Measurements from ENCODE around the gene CHD9.

CHD9 gene

GRCh38 chr16:53078765-53079485, 24.1 kb downstream of the CHD9 start:
- DNase-seq, result no peak

- no peak for DNase-seq
Measured at GRCh38 chr16:53080345-53081031, 25.7 kb downstream of the CHD9 start.

GRCh38 chr16:53081032-53081424, 26.2 kb downstream of the CHD9 start:
- no peak for DNase-seq

DNA sequence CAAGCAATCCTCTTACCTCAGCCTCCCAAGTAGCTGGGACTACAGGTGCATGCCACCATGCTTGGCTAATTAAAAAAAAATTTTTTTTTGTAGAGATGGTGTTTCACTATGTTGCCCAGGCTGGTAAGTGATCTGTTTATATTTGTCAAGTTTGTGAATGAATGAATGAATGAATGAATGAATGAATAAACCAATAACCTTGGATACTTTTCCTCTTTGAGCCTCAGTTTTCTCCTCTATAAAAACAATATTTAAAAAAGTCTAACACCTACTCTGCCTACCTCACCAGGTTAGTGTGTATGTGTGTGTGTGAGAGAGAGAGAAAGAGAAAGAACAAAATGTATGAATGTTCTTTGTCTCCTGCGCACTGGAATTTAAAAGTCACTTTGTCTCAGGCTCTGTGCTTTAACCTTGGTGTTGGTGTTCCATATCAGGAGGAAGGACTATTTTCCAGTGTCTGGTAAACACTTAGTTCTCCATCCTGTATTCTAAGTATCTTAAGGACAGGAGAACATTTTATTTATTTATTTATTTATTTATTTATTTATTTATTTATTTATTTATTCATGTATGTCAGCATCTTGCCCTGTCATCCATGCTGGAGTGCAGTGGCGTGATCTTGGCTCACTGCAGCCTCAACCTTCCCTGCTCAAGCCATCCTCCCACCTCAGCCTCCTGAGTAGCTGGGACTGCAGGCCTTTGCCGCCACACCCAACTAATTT, 27.1 kb downstream of the CHD9 start:
- no peak for DNase-seq

GRCh38 chr16:53082509-53082908, 27.7 kb downstream of the CHD9 start:
- DNase-seq, result no peak

GRCh38 chr16:53083119-53083518, 28.3 kb downstream of the CHD9 start:
- no peak for DNase-seq

DNA sequence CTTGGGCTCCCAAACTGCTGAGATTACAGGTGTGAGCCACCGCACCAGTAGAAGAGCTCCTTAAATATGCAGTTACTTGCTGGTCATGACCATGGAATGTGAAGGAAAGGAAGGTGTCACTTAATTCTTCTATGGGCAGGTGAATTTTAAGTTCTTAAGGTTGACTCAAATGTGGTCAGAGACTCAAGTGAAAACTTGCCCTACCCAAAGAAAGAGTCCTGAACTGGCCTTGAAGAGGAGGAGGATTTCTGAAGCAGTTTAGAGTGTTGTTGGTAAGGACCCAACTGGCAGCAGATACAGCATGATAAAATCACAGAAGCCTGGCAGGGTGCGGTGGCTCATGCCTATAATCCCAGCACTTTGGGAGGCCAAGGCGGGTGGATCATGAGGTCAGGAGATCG, 29.4 kb downstream of the CHD9 start:
- DNase-seq, result no peak

GRCh38 chr16:53084746-53085334, 30.0 kb downstream of the CHD9 start:
- no peak for DNase-seq

DNA sequence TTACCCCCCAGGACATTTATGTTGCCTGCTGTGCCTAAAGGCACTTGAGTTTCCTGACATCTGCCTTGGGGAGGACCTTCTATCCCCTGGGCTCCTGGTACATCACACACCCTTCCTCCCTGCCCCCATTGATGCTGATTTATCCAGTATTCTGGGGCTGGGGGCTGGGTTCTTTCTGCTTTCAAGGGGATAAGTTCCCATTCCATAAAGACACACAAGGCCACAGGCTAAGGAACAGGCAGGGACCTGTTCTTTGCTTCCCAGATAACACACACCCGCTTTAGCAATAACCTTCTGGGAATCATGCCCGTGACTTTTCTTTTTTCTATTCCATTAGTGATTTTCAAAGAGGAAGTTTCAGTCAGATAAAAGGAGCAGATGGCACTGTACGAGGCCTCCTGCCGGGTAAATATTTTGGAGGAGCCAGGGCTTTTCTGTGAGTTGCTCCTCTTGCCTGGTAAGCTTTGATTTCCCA, 30.6 kb downstream of the CHD9 start:
- DNase-seq, result no peak

DNA sequence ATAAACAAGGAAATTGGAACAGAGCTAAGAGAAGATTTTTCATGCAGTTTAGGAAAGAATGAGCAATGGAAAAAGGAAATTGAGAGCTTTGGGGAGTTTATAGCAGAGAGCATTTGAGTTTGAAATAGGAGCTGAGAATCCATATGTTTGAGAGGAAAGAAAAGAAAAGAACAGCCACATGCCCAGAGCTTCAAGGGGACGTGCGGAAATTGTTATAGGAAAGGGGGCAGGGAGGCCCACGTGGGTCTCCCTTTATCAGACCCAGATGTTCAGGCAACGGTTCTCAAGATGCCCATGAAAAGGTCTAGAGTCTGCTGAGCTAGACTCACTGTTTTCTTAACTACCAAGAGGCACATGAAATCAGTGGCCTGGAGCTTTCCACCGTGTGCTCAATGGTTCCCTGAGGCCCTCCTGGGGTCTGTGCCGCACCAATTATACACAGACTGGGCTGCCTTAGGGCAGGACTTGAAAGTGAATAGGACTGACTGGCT, 31.2 kb downstream of the CHD9 start:
- DNase-seq, result no peak

GRCh38 chr16:53087101-53087500, 32.3 kb downstream of the CHD9 start:
- DNase-seq, result no peak

DNA sequence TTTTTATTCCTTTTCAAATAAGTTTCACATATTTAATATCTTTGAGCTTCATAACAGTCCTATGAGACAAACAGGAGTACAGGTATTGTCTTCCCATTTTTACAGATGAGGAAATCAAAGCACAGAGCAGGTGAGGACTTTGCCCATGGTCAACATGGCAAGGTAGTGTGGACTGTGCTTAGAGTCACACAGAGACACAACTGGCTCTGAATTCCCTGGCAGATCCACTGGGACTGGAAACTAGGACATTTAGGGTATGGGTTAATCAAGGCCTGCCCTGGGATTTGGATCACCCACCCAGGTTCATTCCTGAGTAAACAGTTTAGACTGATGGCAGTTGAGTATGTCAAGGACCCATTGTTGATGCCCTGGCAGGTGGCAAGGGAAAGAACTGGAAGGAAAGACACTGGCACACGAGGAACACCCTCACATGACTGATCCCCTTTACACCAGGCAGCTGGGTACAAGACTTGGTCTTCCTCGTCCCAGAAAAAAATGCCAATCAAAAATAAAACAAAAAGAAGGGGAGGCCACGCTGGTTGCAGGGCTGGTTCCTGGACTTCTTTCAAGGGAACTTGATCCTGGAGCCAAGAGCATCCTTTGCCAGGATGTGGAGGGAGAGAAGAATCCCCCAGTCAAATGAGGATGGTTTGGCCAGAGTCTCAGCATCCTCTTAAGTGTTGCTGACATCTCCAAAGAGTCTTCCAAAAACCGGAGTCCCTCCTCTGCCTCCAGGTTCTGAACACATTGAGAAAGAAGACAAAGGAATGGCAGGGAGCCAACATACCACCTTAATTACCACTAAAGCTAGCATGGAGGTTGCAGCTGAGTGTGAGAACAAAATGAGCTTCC, 34.9 kb downstream of the CHD9 start:
- no peak for DNase-seq

DNA sequence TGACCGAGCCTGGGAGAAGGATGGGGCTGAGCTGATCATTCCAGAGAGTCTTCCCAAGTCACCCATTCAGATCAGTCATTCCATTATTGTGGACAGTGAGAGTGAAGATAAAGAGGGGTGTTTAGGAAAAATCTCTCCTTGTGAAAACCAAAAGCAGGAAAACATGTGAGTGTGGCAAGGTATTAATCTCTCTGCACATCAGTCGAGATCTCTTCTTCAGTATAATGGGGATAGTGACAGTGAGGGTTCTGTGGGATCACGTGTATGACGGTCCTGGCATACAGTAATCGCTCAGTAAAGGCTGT, 35.4 kb downstream of the CHD9 start:
- no peak for DNase-seq

GRCh38 chr16:53090591-53091411, 36.0 kb downstream of the CHD9 start:
- DNase-seq, result no peak

DNA sequence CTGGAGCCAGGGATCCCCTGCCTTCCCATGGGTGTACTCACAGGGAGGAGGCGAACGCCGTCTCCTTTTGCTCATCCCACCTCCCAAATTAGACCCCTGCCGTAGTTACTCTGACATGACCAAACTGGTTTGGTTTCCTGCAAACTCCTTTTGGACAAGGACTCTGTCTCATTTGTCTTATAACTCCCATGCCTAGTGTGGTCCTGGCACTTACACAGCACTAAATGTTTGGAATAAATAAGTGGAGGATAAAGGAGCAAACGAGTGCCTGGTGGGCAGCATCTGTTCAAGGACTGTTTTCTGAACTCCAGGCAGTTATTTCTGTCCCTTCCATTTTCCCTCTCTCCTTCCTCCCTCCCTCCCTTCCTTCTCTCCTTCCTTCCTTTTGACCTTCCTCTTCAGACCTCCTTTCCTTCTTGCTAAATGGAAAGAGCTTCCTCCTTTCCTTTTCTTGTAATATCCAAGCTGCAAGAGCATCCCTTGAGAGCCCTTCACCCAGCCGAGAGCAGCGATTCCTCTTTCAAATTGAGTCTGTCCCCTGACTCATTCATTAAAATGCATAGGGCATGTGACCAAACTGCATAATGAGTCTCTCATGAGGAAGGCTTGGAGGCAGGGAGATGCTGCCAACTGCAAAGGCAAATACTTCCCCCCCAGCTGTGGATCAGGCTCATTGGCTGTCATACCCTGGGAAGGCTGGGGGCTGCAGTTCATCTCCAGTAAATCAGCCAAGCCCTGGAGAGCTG, 36.8 kb downstream of the CHD9 start:
- DNase-seq, result no peak

DNA sequence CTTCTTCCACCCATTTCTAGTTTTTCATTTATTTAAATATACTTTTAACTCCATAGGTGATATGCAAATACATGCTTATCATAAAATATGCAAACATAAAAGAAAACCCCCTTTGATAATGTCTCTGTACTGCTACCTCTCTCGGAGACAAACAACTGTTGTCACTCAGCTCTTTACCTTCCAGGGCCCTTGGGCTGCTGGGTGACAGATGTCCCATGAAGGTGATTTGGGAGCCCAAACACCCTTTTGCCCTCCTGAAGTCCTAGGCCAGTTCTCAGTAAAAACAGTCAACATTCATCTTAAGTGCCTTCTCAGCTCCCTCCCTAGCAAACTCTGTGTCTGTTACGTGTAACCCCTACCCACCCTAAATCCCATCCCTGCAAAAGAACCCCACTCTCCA, 37.5 kb downstream of the CHD9 start:
- DNase-seq, result no peak

GRCh38 chr16:53093162-53093744, 38.5 kb downstream of the CHD9 start:
- DNase-seq, result no peak

DNA sequence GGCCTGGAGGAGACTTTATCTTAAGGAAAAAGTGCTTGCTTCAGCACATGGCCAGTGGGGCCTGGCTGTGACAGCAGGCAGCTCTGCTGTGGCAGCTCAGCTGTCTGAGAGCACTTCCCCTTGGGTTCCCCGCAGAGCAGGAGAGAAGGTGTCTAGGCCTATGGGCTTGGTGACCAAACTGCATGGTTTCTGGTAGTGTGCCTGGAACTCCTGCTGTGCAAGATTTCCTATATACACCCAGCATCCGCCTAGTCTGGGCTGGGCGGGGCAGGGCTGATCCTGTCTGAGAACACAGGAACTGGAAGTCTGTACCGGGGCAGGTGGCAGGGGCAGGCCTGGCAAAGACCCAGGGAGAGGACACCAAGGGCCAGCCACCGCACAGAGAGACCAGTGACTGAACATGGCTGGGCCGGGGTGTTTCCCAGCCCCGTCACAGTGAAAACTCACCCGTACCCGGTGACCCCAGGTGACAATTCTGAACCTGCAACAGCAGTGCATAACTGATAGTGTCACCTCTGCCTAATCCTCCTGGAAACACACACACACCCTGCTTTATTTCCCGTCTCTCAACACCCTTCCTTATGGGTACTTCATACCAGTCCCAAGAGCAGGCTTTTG, 39.3 kb downstream of the CHD9 start:
- peak; percentile 29 for DNase-seq

- DNase-seq, result no peak
Measured at GRCh38 chr16:53097190-53097589, 42.4 kb downstream of the CHD9 start.
